Thyroid gland (tissue), 4 donors: Measurements from ENCODE around the gene MYO3A. TPM values are rescaled to one million over a fixed set of nuclear protein-coding genes. Genes with fewer than 3 reads are reported as not detected.

Source experiments
- DNase-seq, 2 donors: peaks; one replicate each; pipeline ENCODE4 v3.0.0-alpha.2; 2019
- H3K27ac ChIP-seq, 3 donors: fragments of 200-600 bp; sonication (generic); 1 replicate in 2 of 3; 2 replicates in 1 of 3; pipeline ENCODE4 v1.5.1; 2016 to 2019; ENCODE audit warnings: mild to moderate bottlenecking in 1 of 3, moderate library complexity in 1 of 3
- H3K27me3 ChIP-seq: fragments of 200-600 bp; sonication (generic); one replicate; pipeline ENCODE4 v1.5.1; 2019
- H3K36me3 ChIP-seq, 2 donors: fragments of 200-600 bp; sonication (generic); one replicate each; pipeline ENCODE4 v1.5.1; 2016 to 2019
- H3K4me1 ChIP-seq, 2 donors: fragments of 200-600 bp; sonication (generic); one replicate each; pipeline ENCODE4 v1.5.1; 2017 to 2019
- H3K4me3 ChIP-seq, 3 donors: fragments of 200-600 bp; sonication (generic); replicated peaks in 1 of 3; 1 replicate in 2 of 3; 2 replicates in 1 of 3; pipeline ENCODE4 v1.5.1; 2016; ENCODE audit warnings: mild to moderate bottlenecking in 1 of 3
- H3K9me3 ChIP-seq: fragments of 200-600 bp; sonication (generic); one replicate; pipeline ENCODE4 v1.5.1; 2017
- POLR2A ChIP-seq, 2 donors: fragments of 450-650 bp; IDR thresholded peaks; one replicate each; pipeline ENCODE4 v1.6.1; 2017; ENCODE audit warnings: antibody characterized with exemption in 2 of 2, mild to moderate bottlenecking in 2 of 2, moderate library complexity in 1 of 2
- WGBS, 2 donors: methylation state at CpG; one replicate each; pipeline ENCODE4 v1.1.5; 2017; 5-methylcytosine and 5-hydroxymethylcytosine counted together
- intact Hi-C: fragments of 100-400 bp; cut with DNase I; formaldehyde crosslinking; loops from one replicate; pipeline ENCODE4 v1.15.1; 2023
- total RNA-seq, 4 donors: library from RNA; depleted of rRNA; stranded (reverse); fragments of >200 nt; gene quantifications; one replicate each; pipeline ENCODE4 v1.2.3, GENCODE V29; 2016
- TF ChIP-seq, protein P1 (sequence below), 6 experiments: fragments of 200-600 bp in 3 of 6; fragments of 450-650 bp in 3 of 6; sonication (generic) in 3 of 6; IDR thresholded peaks; one replicate each; pipeline ENCODE4 v1.5.1; 2016 to 2019; ENCODE audit warnings: antibody characterized with exemption in 6 of 6, mild to moderate bottlenecking in 2 of 6, inconsistent platforms in 1 of 6, moderate library complexity in 1 of 6

MYO3A gene
- total RNA-seq, 4 donors from 2014 or later, result 1.6 to 2.9 (median 2.2) TPM

DNA sequence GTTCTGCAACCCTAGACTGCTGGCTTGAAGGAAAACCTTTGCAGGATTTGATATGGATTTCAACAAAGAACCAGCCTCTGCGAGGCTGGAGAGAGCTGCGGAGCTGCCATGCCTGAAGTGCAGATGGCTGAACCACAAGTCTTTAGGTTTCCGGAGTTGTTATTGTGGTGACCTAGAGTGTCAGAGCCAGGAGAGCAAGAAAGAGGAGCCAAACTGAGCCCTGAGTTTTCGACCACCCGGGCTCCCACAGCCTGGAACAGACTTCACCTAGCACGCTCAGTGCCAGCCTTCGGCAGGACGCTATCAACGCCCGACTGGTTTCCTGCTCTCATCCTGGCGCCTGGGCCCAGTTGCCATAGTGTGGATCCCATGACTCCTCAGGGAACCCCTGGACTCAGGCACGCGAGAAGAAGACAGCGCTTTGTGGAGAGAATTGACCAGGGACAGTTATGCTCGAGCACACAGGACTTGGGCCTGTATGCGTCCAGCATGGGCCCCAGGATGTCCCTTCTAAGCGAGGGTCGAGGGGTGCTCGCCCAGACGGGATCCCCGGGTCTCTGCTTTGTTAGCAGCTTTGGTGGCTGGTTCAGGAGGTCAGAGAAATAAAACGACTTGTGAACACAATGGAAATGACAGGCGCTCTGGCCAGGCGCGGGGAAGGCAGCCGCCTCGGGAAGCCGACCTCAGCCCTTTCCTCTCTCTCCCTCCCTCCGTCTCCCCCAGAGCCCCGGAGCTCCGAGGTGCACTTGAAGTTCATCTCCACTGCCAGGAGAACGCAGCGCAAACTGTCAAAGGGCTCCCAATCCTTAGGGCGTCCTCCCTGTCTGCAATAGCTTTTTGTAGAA lies 280.7 kb downstream of the MYO3A start:
- H3K9me3 ChIP-seq, result no peaks in the 10 kb centered on the region
- H3K27ac ChIP-seq, result no peak overlapping the region
- no peaks in the 10 kb centered on the region for H3K36me3 ChIP-seq
- WGBS, 2 donors, result 3 to 10% methylated on average over 34 of the region's 34 CpGs
- H3K4me1 ChIP-seq, result peaks cover 5 to 8% of the 10 kb centered on the region in 2 donors
- no peak overlapping the region for H3K4me3 ChIP-seq
- peaks cover 8% of the 10 kb centered on the region for H3K27me3 ChIP-seq
- no peak for DNase-seq
- intact Hi-C loops, result no loop called here
- no peak for TF ChIP-seq POLR2A (IDR thresholded peaks at IDR 0.05)
- TF ChIP-seq, protein P1, sequence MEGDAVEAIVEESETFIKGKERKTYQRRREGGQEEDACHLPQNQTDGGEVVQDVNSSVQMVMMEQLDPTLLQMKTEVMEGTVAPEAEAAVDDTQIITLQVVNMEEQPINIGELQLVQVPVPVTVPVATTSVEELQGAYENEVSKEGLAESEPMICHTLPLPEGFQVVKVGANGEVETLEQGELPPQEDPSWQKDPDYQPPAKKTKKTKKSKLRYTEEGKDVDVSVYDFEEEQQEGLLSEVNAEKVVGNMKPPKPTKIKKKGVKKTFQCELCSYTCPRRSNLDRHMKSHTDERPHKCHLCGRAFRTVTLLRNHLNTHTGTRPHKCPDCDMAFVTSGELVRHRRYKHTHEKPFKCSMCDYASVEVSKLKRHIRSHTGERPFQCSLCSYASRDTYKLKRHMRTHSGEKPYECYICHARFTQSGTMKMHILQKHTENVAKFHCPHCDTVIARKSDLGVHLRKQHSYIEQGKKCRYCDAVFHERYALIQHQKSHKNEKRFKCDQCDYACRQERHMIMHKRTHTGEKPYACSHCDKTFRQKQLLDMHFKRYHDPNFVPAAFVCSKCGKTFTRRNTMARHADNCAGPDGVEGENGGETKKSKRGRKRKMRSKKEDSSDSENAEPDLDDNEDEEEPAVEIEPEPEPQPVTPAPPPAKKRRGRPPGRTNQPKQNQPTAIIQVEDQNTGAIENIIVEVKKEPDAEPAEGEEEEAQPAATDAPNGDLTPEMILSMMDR (IDR thresholded peaks at IDR 0.05), result no peak

DNA sequence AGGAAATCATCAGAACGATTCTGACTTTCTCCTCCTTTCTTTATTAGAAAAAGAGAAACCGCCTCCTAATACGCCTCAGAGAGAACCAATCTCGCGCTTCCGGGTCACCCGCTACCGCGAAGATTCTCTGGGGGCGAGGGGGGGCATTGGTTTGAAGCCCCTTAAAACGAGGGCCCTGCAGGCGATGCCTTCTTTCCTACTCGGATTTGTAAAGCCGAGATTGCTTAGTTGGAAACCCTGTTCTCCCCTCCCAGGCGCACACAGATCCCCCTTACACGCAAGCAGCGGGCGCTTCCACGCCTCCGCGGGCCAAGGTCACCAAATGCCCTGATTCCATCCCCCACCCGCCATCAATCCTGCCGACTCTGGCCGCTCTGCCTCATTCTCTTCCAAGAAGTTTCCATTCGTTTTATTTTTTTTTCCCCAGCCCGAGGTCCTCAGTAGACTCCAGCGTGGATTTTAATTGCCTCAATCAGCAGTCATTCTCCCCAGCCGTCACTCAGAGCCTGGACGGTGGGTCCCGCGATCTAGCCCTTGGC lies 281.4 kb downstream of the MYO3A start:
- Histone ChIP-seq H3K36me3 (no peaks in the 10 kb centered on the region), H3K9me3 (no peaks in the 10 kb centered on the region), H3K4me1 (peaks cover 5 to 8% of the 10 kb centered on the region in 2 donors), H3K27ac (no peak overlapping the region), H3K27me3 (peaks cover 8% of the 10 kb centered on the region), H3K4me3 (no peak overlapping the region)
- no peak for DNase-seq
- intact Hi-C loops, result no loop called here
- WGBS, 2 donors, result 2 to 3% methylated on average over 31 of the region's 31 CpGs
- TF ChIP-seq, protein P1 (IDR thresholded peaks at IDR 0.05), result no peak
- TF ChIP-seq POLR2A (IDR thresholded peaks at IDR 0.05), result no peak

DNA sequence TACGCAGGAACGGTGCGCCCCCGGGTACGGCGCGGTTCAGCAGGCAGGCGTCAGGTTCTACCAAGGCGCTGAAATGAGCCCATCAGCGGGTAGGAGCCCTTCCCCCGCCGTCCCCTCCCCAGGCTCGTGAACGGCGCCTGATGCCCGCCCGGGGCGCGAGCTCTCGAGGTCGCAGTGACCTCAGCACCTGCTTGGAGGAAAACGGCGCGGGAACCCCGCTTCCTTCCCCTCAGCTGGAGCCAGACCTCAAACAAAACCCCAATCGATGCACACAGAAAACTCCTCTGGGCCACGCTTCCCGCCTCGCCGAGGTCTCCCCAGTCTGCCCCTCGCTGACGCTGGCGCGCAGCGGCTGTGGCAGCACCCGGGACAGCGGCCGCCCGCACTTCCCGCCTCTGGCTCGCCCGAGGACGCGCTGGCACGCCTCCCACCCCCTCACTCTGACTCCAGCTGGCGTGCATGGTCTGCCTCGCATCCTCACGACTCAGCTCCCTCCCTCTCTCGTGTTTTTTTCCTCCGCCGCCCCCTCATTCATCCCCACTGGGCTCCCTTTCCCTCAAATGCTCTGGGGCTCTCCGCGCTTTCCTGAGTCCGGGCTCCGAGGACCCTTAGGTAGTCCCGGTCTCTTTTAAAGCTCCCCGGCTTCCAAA lies 282.0 kb downstream of the MYO3A start:
- TF ChIP-seq, protein P1 (IDR thresholded peaks at IDR 0.05), result no peak
- TF ChIP-seq POLR2A (IDR thresholded peaks at IDR 0.05), result no peak
- intact Hi-C loops, result no loop called here
- Histone ChIP-seq H3K4me3 (no peak overlapping the region), H3K27ac (no peak overlapping the region), H3K36me3 (no peaks in the 10 kb centered on the region), H3K4me1 (peaks cover 5 to 8% of the 10 kb centered on the region in 2 donors), H3K9me3 (no peaks in the 10 kb centered on the region), H3K27me3 (peaks cover 8% of the 10 kb centered on the region)
- peak; percentile 27 to 37 for DNase-seq
- 1 to 2% methylated on average over 47 to 57 of the region's 57 CpGs for WGBS, 2 donors

DNA sequence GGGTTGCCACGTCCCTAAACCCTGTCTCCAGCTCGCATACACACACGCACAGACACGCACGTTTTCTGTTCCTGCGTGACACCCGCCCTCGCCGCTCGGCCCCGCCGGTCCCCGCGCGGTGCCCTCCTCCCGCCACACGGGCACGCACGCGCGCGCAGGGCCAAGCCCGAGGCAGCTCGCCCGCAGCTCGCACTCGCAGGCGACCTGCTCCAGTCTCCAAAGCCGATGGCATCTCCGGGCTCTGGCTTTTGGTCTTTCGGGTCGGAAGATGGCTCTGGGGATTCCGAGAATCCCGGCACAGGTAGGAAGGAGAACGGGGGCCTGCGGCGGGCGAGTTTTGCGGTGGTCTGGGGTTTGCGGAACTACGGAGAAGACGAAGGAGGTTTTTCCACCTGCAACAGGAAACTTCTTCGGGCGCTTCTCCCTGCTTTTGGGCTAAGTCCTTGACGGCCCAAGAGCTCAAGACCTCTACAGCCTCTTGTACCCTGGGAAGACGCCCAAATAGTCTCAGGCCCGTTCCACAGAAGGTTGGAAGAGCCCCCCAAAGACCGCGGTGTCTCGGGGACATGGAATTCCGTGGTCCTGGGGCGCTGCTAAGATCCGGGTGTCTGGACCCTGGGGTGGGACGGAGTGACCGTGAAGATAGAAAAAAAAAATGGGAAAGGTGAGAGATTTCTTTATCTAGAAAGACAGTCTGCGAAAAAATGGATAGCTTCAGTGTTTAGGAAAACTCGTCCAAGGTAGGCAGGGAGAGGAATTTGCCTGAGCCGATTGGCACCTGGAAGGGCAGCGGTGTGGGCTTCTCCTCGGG lies 282.8 kb downstream of the MYO3A start, which contains the start of gene GAD2:
Gene GAD2 (plus strand): TSS at position 190 of the 811 bp plus-strand sequence. CDS start 36 bp downstream, at position 226.
- Histone ChIP-seq H3K4me3 (no peak within 1 kb of the TSS), H3K27ac (no peak within 1 kb of the TSS), H3K27me3 (peaks cover 8% of the 10 kb centered on the region), H3K4me1 (peaks cover 5 to 8% of the 10 kb centered on the region in 2 donors), H3K36me3 (no peaks in the 10 kb centered on the region), H3K9me3 (no peaks in the 10 kb centered on the region)
- intact Hi-C loops, result no loop called here
- DNase-seq, result no peak
- 3 to 4% methylated on average over 42 to 57 of the region's 60 CpGs for WGBS, 2 donors
- no peak for TF ChIP-seq POLR2A (IDR thresholded peaks at IDR 0.05)
- TF ChIP-seq, protein P1 (IDR thresholded peaks at IDR 0.05), result no peak
